Globus pallidus (tissue), 1 donor: ENCODE data around the gene ARHGEF10L.

Experiments used
- DNase-seq: peaks from one replicate; pipeline ENCODE4 v3.0.0-alpha.2; 2015; ENCODE audit warnings: low spot score

ARHGEF10L gene

GRCh38 chr1:17635811-17636210, 96.3 kb downstream of the ARHGEF10L start:
- DNase-seq = peak; percentile 71

GRCh38 chr1:17636612-17637011, 97.1 kb downstream of the ARHGEF10L start:
- no peak for DNase-seq

DNA sequence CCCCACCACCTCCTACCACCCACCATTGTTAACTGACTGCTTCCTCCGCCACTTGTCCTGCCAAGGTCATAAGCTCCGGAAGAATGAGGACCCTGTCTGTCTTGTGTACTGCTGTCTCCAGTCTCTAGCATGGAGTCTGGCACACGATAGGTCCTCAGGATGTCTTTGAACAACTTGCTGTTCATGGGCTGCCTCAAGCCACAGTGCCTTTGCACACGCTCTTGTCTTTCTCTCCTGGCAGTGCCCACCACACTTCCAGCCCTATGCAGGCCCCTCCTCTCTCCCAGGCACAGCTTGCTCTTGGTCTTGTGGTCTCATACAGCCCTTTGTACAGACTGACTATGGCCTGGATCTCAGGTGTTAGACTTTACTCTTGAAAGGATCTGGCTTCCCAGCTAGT, 97.6 kb downstream of the ARHGEF10L start:
- no peak for DNase-seq

GRCh38 chr1:17639703-17640340, 100.3 kb downstream of the ARHGEF10L start:
- DNase-seq = no peak

- no peak for DNase-seq
These were observed 100.9 kb downstream of the ARHGEF10L start for GRCh38 chr1:17640393-17640792.

DNA sequence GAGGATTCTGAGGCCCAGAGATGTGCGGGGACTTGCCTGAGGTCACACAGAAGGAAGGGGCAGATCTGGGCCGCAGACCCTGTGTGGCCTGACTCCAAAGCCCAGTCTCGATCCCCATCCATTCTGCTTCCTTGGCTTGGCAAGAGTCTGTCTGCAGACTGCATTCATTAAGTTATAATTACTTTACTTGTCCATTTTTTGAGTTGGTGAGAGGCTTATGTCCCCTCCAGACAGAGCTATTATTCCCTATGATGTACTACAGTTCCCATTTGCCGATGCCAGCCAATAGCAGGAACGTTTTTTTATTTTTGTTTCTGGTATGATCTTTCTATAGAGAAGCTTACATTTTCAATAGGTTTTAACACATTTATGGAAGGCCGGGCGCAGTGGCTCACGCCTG, 101.5 kb downstream of the ARHGEF10L start:
- no peak for DNase-seq

DNA sequence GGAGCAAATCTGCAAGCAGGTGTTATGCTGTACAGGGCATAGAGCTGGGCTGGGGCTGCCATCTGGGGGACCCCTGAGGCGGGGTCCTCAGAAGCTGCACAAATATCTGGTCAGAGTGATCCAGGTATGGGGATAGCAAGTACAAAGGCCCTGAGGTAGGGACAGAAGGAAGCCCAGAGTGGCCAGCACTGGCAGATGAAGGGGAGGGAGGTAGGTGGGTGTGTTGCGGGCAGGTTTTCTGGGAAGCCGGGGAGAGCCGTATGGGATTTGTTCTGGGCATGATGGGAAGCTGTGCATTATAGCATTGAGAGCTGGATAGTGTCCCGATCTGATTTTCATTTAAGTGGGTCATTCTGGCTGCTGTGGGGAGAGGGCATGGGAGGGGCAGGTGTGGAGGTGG, 102.7 kb downstream of the ARHGEF10L start:
- no peak for DNase-seq

DNA sequence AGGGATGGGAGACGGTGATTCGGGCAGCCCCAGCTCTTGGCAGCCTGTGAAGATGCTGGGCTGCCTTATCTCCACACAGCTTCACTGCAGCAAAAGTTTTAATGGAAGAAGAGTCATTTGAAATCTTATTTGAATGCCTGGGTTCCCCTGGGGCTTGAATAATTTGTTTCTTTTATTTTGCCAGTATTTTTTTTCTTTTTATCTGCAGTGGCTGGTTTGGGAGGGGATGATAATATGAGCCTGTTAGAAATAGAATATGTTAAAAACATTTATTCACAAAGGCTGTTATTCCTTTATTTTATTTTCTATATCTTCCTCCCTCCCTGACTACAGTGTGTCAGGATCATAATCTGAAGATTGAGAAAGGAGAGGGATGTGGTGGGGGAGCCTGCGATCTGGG, 103.4 kb downstream of the ARHGEF10L start:
- DNase-seq = no peak

GRCh38 chr1:17643861-17644703, 104.6 kb downstream of the ARHGEF10L start:
- no peak for DNase-seq

GRCh38 chr1:17645068-17645911, 105.8 kb downstream of the ARHGEF10L start:
- no peak for DNase-seq

DNA sequence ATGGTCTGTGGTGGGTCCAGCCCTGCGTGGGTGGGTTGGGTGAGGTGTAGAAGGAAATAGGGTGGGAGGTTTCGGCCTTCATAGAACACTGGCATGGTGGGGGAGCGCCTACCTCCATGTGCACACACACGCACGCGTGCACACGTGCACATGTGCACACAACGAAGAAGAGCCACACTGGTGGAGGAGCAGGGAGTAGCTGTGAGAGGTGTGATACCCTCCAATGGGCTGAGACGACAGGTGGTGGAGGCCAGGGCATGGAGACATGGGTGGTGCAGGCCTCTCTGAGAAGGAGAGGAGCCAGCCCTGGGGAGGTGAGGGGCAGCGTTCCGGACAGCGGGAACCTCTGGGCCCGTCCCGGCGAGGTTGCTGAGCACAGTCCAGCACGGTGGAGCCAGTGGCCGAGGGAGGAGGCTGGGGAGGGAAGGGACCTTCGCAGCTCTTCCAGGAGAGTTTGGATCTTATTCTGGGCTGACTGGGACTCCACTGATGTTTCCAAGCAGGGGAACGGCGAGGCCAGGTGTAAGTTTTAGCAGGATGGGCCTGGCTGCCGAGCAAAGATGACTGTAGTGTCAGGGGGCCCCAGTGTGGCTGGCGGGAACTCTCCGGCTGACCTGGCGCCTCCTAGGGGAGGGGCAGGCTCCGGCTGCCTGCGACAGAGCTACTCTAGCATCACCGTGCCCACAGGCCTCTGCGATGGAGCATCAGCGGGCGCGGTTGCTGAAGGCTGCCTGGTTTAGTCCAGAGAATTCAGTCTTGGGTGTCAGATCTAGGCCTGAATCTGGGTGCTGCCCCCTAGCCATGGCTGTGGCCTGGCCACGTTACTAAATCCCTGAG, 107.2 kb downstream of the ARHGEF10L start:
- no peak for DNase-seq

- peak; percentile 33 for DNase-seq
These were observed 109.1 kb downstream of the ARHGEF10L start for GRCh38 chr1:17648457-17649145.

GRCh38 chr1:17649371-17650106, 110.0 kb downstream of the ARHGEF10L start:
- no peak for DNase-seq

GRCh38 chr1:17653276-17653675, 113.8 kb downstream of the ARHGEF10L start:
- DNase-seq = no peak

- DNase-seq = no peak
These were observed 114.3 kb downstream of the ARHGEF10L start for GRCh38 chr1:17653728-17654351.

GRCh38 chr1:17654519-17654918, 115.0 kb downstream of the ARHGEF10L start:
- DNase-seq = no peak

DNA sequence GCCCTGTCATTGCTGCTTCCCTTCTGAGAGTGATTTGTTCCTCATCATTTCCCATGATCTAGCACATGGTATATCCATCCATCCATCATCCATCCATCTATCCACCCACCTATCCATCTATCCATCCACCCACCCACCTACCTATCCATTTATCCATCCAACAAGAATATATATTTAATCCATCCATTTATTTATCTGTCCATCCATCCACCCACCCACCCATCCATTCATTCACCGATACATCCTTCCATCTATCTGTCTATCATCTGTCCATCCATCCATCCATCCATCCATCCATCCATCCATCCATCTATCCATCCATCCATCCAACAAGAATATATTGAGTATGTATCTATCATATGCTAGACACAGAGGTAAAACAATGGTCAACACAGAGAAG, 115.7 kb downstream of the ARHGEF10L start:
- DNase-seq = no peak

DNA sequence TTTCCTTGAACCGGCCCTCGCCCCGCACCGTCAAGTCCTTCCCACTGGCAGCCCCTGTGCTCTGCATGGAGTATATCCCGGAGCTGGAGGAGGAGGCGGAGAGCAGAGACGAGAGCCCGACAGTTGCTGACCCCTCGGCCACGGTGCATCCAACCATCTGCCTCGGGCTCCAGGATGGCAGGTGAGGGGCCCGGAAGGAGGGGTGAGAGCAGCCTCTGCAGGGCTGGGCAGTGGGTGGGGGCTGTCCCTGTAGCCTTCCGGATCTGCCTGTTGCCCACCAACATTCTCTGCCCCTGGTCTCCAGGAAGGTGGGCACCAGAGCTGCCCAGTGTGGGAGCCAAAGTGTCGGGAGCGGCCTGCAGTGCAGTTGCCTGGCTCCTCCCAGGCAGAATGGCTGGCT, 116.4 kb downstream of the ARHGEF10L start:
- DNase-seq = no peak

DNA sequence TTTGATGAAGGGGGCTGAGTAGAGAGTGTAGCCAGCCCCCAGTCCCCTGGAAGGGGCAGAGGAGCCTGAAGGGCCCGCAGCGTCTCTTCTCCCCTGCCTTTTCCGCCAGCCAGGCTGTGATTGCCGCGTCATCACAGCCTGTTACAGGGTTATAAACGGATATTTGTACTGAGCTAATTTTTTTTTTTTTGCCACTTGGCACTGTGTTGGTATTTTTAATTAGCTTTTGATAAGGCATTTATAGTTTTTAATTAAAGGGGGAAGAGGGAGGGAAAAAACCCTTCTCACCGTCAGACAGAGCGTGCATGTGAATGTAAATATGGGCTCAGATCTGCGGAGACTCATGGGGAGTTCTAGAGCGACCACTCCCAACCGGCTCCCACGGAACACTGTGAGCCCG, 117.9 kb downstream of the ARHGEF10L start:
- no peak for DNase-seq

DNA sequence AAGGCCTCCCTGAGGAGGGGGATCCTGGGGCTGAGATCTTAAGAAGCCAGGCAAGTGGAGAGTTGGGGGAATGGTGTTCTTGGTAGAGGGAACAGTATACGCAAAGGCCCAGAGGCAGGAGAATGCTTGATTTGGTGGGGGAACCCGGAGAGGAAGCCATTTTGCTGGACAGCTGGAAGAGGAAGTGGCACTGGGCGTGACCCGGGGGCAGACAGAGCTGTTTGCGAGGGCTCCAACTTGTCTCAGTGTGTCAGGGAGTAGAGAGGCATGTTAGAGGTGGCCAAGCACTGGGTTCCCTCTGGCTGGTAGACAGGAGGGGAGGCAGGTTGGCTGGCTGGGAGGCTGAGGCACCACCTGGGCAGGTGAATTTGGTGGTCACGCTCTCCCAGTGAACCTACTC, 119.3 kb downstream of the ARHGEF10L start:
- no peak for DNase-seq
